Measurements from ENCODE around the gene G6PC3. TPM values are rescaled to one million over a fixed set of nuclear protein-coding genes. Genes with fewer than 3 reads are reported as not detected.

G6PC3 gene
- total and polyA plus RNA-seq, 2 of the 4 experiments (the other 2 are of a cell fraction) = 20.4 to 107 TPM

DNA sequence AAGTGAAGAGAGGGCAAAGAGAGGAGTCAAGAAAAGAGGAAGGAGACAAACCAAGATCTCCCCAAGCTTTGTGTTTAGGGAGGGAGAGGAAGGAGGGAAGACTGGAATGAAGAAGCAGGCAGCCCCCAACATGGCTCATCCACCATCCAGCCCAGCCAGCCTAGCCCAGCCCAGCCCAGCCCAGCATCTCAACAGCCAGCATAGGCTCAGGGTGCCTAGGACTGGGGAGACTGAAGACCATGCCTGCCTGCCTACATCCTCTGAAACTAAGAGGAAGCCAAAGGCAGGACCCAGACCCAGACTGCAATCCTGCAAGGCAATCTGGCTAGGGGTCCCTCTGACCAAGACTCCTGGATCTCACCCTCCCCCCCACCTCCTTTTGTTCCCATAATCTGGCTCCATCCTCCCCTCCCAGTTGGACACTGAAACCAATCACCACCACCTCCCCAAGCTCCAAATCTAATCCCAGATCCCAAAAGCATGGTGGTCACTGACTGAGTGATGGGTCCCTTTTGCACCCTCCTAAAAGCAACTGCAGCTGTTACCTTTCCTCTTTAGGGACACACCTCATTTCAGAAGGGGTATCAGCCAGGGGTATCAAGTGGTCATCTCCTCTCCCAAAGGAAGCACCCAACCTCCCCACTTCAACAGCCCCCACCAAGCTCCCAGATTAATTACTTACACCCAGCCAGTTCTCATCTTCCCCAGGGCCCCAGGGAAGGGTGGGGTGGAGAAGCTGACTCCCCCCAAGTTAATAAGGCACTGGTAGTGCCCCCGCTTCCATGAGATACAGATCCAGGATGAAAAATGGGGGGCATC, 51.7 kb downstream of the G6PC3 start:
- peaks cover 14% of the 10 kb centered on the region for H3K9me1 ChIP-seq (ENCODE audit: insufficient read depth, low read length)
- H3K27ac ChIP-seq (ENCODE audit: insufficient read depth, low read length) = no peak overlapping the region
- no peaks in the 10 kb centered on the region for H3K9me3 ChIP-seq (ENCODE audit: control insufficient read depth, insufficient read depth, low read length)
- H3K4ac ChIP-seq (ENCODE audit: low read depth, low read length) = peak overlapping the region; percentile 68; the same call in 1 of the 2 replicates
- H3K79me1 ChIP-seq (ENCODE audit: low read depth in 1 of 2, low read length in 2 of 2) = peaks cover 8 to 61% of the 10 kb centered on the region in 2 experiments
- H3K4me1 ChIP-seq (ENCODE audit: control insufficient read depth, insufficient read depth, low read length) = peaks cover 5% of the 10 kb centered on the region; the same call in 1 of the 2 replicates
- TF ChIP-seq RFX5 (IDR thresholded peaks at IDR 0.05; ENCODE audit: low read depth, low read length) (no peak), MAFK (IDR thresholded peaks at IDR 0.05; ENCODE audit: low read depth, low read length) (no peak), FOS (IDR thresholded peaks at IDR 0.05; ENCODE audit: low read depth, low read length) (no peak), RCOR1 (IDR thresholded peaks at IDR 0.05; ENCODE audit: insufficient replicate concordance, low read length) (no peak), MAZ (IDR thresholded peaks at IDR 0.05; ENCODE audit: borderline replicate concordance, low read depth, low read length) (no peak)
- TF ChIP-seq, protein P1, sequence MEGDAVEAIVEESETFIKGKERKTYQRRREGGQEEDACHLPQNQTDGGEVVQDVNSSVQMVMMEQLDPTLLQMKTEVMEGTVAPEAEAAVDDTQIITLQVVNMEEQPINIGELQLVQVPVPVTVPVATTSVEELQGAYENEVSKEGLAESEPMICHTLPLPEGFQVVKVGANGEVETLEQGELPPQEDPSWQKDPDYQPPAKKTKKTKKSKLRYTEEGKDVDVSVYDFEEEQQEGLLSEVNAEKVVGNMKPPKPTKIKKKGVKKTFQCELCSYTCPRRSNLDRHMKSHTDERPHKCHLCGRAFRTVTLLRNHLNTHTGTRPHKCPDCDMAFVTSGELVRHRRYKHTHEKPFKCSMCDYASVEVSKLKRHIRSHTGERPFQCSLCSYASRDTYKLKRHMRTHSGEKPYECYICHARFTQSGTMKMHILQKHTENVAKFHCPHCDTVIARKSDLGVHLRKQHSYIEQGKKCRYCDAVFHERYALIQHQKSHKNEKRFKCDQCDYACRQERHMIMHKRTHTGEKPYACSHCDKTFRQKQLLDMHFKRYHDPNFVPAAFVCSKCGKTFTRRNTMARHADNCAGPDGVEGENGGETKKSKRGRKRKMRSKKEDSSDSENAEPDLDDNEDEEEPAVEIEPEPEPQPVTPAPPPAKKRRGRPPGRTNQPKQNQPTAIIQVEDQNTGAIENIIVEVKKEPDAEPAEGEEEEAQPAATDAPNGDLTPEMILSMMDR (conservative IDR thresholded peaks at IDR 0.05; ENCODE audit: low read depth, low read length) = no peak
- H3K27me3 ChIP-seq (ENCODE audit: control insufficient read depth, insufficient read depth, low read length) = no peaks in the 10 kb centered on the region
- H2BK120ac ChIP-seq (ENCODE audit: low read depth, low read length) = no peak overlapping the region
- ChIA-PET CTCF (interaction anchor here (0.7 kb wide), 1 partner anchor 228 kb away, joined by 3 read pairs; no protein-coding TSS in a partner anchor), POLR2A (ENCODE audit: unreplicated experiment) (no interaction called here)
- H4K8ac ChIP-seq (ENCODE audit: low read depth in 2 of 2, low read length in 2 of 2) = no peak overlapping the region; a peak in 1 of 4 replicates
- H3K18ac ChIP-seq (ENCODE audit: low read depth, low read length) = no peak overlapping the region
- peak overlapping the region; percentile 82; the same call in 1 of the 2 replicates for H2AK5ac ChIP-seq (ENCODE audit: low read depth, low read length)
- in situ Hi-C loops (cut with MboI; ENCODE audit: low sequenced_read_pairs) = no loop called here
- H3K36me3 ChIP-seq (ENCODE audit: control insufficient read depth, insufficient read depth, low read length) = no peaks in the 10 kb centered on the region
- H4K91ac ChIP-seq (ENCODE audit: insufficient read depth, low read depth, low read length) = no peak overlapping the region
- no peak overlapping the region for H2BK5ac ChIP-seq (ENCODE audit: low read depth, low read length, poor library complexity, severe bottlenecking)
- intact Hi-C loops (cut with micrococcal nuclease) = no loop called here
- H2AFZ ChIP-seq (replicated peaks; ENCODE audit: low read length, poor library complexity) = no peak overlapping the region
- peak overlapping the region; percentile 90 for H2AK9ac ChIP-seq (replicated peaks; ENCODE audit: low read depth, low read length, poor library complexity)
- peak overlapping the region; percentile 90 for H3K14ac ChIP-seq (replicated peaks; ENCODE audit: low read depth, low read length)
- H4K5ac ChIP-seq (ENCODE audit: low read depth, low read length) = no peak overlapping the region
- H3K9ac ChIP-seq (ENCODE audit: low read depth, low read length) = peak overlapping the region; percentile 67
- H3K4me3 ChIP-seq (ENCODE audit: insufficient read depth, low read depth, low read length) = peak overlapping the region; percentile 78
- no peak overlapping the region for H2BK20ac ChIP-seq (ENCODE audit: low read depth, low read length)
- BruUV-seq (replicated peaks) = no TSS peak
- peak overlapping the region; percentile 99 for H3K4me2 ChIP-seq (ENCODE audit: low read depth, low read length)
- dilution Hi-C loops (cut with HindIII; ENCODE audit: low sequenced_read_pairs, unreplicated experiment) = no loop called here
- H4K20me1 ChIP-seq (ENCODE audit: insufficient read depth, low read length) = peaks cover 40% of the 10 kb centered on the region
- DNase-seq (no peak), ATAC-seq (ENCODE audit: low read depth) (no peak)
- H3K23ac ChIP-seq (ENCODE audit: low read depth, low read length) = peak overlapping the region; percentile 98
- WGBS, 2 experiments (ENCODE audit: extremely low coverage in 2 of 2, insufficient read length in 1 of 2) = no CpG with 5 or more reads among the region's 1 CpG
- no peak overlapping the region for H3K56ac ChIP-seq (ENCODE audit: extremely low read depth, insufficient read depth, low read length)
- H2BK15ac ChIP-seq (ENCODE audit: low read depth, low read length) = no peak overlapping the region; the same call in 2 of the 3 replicates

Measured in IMR-90 (cell line).